ENCODE results near the gene RUNX3.

The RUNX3 gene

GRCh38 chr1:24868016-24868875 lies 61.8 kb downstream of the RUNX3 start:
- no peak for TF ChIP-seq POLR2A (IDR thresholded peaks at IDR 0.05; ENCODE audit: low read depth, low read length)
- FAIRE-seq (no peak), DNase-seq (ENCODE audit: insufficient read length, low spot score) (no peak)

- no peak for FAIRE-seq
- TF ChIP-seq POLR2A (IDR thresholded peaks at IDR 0.05; ENCODE audit: low read depth, low read length): no peak
- DNase-seq (ENCODE audit: insufficient read length, low spot score): no peak
Observed at GRCh38 chr1:24867084-24867870, 62.8 kb downstream of the RUNX3 start.

- TF ChIP-seq POLR2A (IDR thresholded peaks at IDR 0.05; ENCODE audit: low read depth, low read length): no peak
- FAIRE-seq: no peak
- DNase-seq (ENCODE audit: insufficient read length, low spot score): no peak
Observed at GRCh38 chr1:24866211-24867083, 63.6 kb downstream of the RUNX3 start.

- DNase-seq (ENCODE audit: insufficient read length, low spot score) (no peak), FAIRE-seq (no peak)
- no peak for TF ChIP-seq POLR2A (IDR thresholded peaks at IDR 0.05; ENCODE audit: low read depth, low read length)
Observed at GRCh38 chr1:24865587-24865986, 64.5 kb downstream of the RUNX3 start.

- FAIRE-seq (no peak), DNase-seq (ENCODE audit: insufficient read length, low spot score) (no peak)
- TF ChIP-seq POLR2A (IDR thresholded peaks at IDR 0.05; ENCODE audit: low read depth, low read length): no peak
Observed at GRCh38 chr1:24865168-24865567, 64.9 kb downstream of the RUNX3 start.

- DNase-seq (ENCODE audit: insufficient read length, low spot score): no peak
- TF ChIP-seq POLR2A (IDR thresholded peaks at IDR 0.05; ENCODE audit: low read depth, low read length): no peak
- FAIRE-seq: no peak
Observed at GRCh38 chr1:24864370-24864777, 65.7 kb downstream of the RUNX3 start.

GRCh38 chr1:24862775-24863483 lies 67.1 kb downstream of the RUNX3 start:
- DNase-seq (ENCODE audit: insufficient read length, low spot score) (no peak), FAIRE-seq (no peak)
- TF ChIP-seq POLR2A (IDR thresholded peaks at IDR 0.05; ENCODE audit: low read depth, low read length): no peak

- no peak for TF ChIP-seq POLR2A (IDR thresholded peaks at IDR 0.05; ENCODE audit: low read depth, low read length)
- DNase-seq (ENCODE audit: insufficient read length, low spot score) (no peak), FAIRE-seq (no peak)
Observed at GRCh38 chr1:24861821-24862727, 68.0 kb downstream of the RUNX3 start.

- FAIRE-seq: no peak
- TF ChIP-seq POLR2A (IDR thresholded peaks at IDR 0.05; ENCODE audit: low read depth, low read length): no peak
Observed at GRCh38 chr1:24860841-24861240, 69.2 kb downstream of the RUNX3 start.

GRCh38 chr1:24859063-24860010 lies 70.7 kb downstream of the RUNX3 start:
- DNase-seq (ENCODE audit: insufficient read length, low spot score): no peak
- FAIRE-seq: no peak
- no peak for TF ChIP-seq POLR2A (IDR thresholded peaks at IDR 0.05; ENCODE audit: low read depth, low read length)

More at GRCh38 chr1:24860841-24861240, 69.2 kb downstream of the RUNX3 start:
- no peak for DNase-seq (ENCODE audit: insufficient read length, low spot score)

- TF ChIP-seq POLR2A (IDR thresholded peaks at IDR 0.05; ENCODE audit: low read depth, low read length): no peak
- DNase-seq (ENCODE audit: insufficient read length, low spot score) (no peak), FAIRE-seq (no peak)
Observed at GRCh38 chr1:24858277-24858676, 71.8 kb downstream of the RUNX3 start.
